GM06990 (cell line): ENCODE measurements around the gene FAM229A.

ENCODE experiments used
- DNase-seq: peaks from one replicate; pipeline ENCODE4 v3.0.0-alpha.2; 2011; ENCODE audit not compliant: insufficient read length; ENCODE audit errors: extremely low read depth
- H3K27me3 ChIP-seq: replicated peaks from 2 replicates; pipeline ENCODE4 v1.6.0; 2011; ENCODE audit warnings: low read length; ENCODE audit not compliant: control insufficient read depth, insufficient read depth
- H3K36me3 ChIP-seq: 2 replicates; pipeline ENCODE4 v1.5.1; 2011; ENCODE audit warnings: low read length; ENCODE audit not compliant: control insufficient read depth, insufficient read depth
- H3K4me3 ChIP-seq: replicated peaks from 2 replicates; pipeline ENCODE4 v1.5.1; 2011; ENCODE audit warnings: low read depth, mild to moderate bottlenecking, control low read depth, low read length
- TF ChIP-seq, protein P1 (sequence below): IDR thresholded peaks from 2 replicates; pipeline ENCODE4 v1.5.1; 2011; ENCODE audit warnings: low read length, control low read depth, mild to moderate bottlenecking, inconsistent platforms; ENCODE audit not compliant: insufficient read depth, poor library complexity, severe bottlenecking

The FAM229A gene

DNA sequence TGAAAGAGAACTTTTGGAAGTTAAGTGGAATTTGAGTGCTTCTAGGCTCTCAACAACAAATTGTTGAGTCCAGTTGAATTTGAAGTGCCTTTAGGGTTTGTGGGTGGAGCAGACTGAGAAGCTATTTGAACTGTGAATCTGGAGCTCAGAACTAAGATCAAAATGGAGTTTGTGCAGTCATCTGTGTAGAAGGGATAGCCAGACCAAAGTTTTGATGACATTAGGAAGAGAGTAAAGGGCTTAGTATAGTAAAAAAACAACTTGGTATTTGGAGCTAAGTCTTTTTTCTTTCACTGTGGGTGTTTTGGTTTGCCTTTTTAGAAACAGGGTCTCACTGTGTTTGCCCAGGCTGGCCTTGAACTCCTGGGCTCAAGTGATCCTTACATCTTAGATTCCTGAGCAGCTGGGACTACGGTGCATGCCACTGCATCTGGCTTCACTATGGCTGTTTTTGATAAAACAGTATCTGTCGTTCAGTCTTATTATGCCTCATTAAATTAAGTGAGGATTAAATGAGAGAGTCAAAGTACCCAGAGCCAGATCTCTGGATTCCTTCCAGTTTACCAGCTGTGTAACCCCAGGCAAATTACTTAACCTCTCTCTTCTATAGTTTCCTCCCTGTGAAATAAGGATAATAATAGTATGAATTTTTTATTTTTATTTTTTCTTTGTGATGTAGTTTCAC is 50.4 kb downstream of the FAM229A start:
- TF ChIP-seq, protein P1, sequence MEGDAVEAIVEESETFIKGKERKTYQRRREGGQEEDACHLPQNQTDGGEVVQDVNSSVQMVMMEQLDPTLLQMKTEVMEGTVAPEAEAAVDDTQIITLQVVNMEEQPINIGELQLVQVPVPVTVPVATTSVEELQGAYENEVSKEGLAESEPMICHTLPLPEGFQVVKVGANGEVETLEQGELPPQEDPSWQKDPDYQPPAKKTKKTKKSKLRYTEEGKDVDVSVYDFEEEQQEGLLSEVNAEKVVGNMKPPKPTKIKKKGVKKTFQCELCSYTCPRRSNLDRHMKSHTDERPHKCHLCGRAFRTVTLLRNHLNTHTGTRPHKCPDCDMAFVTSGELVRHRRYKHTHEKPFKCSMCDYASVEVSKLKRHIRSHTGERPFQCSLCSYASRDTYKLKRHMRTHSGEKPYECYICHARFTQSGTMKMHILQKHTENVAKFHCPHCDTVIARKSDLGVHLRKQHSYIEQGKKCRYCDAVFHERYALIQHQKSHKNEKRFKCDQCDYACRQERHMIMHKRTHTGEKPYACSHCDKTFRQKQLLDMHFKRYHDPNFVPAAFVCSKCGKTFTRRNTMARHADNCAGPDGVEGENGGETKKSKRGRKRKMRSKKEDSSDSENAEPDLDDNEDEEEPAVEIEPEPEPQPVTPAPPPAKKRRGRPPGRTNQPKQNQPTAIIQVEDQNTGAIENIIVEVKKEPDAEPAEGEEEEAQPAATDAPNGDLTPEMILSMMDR: no peak
- peaks cover 2% of the 10 kb centered on the region for H3K36me3 ChIP-seq
- no peak overlapping the region for H3K4me3 ChIP-seq
- no peak for DNase-seq
- H3K27me3 ChIP-seq: no peaks in the 10 kb centered on the region
